MCF 10A (cell line): Measurements from ENCODE around the gene DDC. TPM values are rescaled to one million over a fixed set of nuclear protein-coding genes. Genes with fewer than 3 reads are reported as not detected.

ENCODE experiments used
- BruUV-seq: library from RNA; stranded (reverse); fragments of 400-500 nt; replicated peaks from 2 replicates; lab custom pipeline; 2021; lab: Mats Ljungman, UMichigan
- CTCF ChIA-PET: fragments of 300-600 bp; sonication (Branson Sonifier 250); formaldehyde crosslinking; extraction: SDS; loops from one replicate; lab custom pipeline; 2021; ENCODE audit warnings: antibody characterized with exemption, inconsistent platforms; lab: Yijun Ruan, JAX
- POLR2A ChIA-PET: fragments of 300-600, 350-650 bp; sonication (Branson Sonifier 250); formaldehyde crosslinking; extraction: SDS; loops from one replicate; lab custom pipeline; 2020; ENCODE audit warnings: antibody characterized with exemption, inconsistent platforms; lab: Yijun Ruan, JAX
- DNase-seq: peaks from one replicate; pipeline ENCODE4 v3.0.0-alpha.2; 2018; ENCODE audit not compliant: unreplicated experiment
- H3K27ac Mint-ChIP-seq: one replicate; pipeline ENCODE4 v1.8.0; 2022; ENCODE audit warnings: mild to moderate bottlenecking, low read depth, mixed read lengths; ENCODE audit not compliant: unreplicated experiment
- H3K27me3 Mint-ChIP-seq: one replicate; pipeline ENCODE4 v1.8.0; 2022; ENCODE audit warnings: mixed read lengths; ENCODE audit not compliant: insufficient read depth, unreplicated experiment
- H3K36me3 Mint-ChIP-seq: one replicate; pipeline ENCODE4 v1.8.0; 2022; ENCODE audit warnings: mild to moderate bottlenecking, moderate library complexity, mixed read lengths; ENCODE audit not compliant: insufficient read depth, unreplicated experiment
- H3K4me1 Mint-ChIP-seq: one replicate; pipeline ENCODE4 v1.8.0; 2022; ENCODE audit warnings: mixed read lengths; ENCODE audit not compliant: insufficient read depth, unreplicated experiment
- H3K4me3 Mint-ChIP-seq: one replicate; pipeline ENCODE4 v1.8.0; 2022; ENCODE audit warnings: mild to moderate bottlenecking, moderate library complexity, mixed read lengths; ENCODE audit not compliant: unreplicated experiment
- H3K9me3 Mint-ChIP-seq: one replicate; pipeline ENCODE4 v1.8.0; 2022; ENCODE audit warnings: mixed read lengths; ENCODE audit not compliant: unreplicated experiment
- intact Hi-C: fragments of 100-400 bp; cut with micrococcal nuclease; formaldehyde crosslinking; loops from 2 replicates; pipeline ENCODE4 v1.14.1; 2022
- total RNA-seq: library from RNA; stranded (reverse); gene quantifications from 2 replicates; pipeline ENCODE4 v1.2.3, GENCODE V29; 2022
- TF ChIP-seq, protein P1 (sequence below): fragments of 200-600 bp; IDR thresholded peaks from one replicate; pipeline ENCODE4 v1.8.0; 2022; ENCODE audit warnings: antibody characterized with exemption, mild to moderate bottlenecking; ENCODE audit not compliant: unreplicated experiment

DDC gene
- total RNA-seq, 1 experiment from 2014 or later = 0.79 TPM

DNA sequence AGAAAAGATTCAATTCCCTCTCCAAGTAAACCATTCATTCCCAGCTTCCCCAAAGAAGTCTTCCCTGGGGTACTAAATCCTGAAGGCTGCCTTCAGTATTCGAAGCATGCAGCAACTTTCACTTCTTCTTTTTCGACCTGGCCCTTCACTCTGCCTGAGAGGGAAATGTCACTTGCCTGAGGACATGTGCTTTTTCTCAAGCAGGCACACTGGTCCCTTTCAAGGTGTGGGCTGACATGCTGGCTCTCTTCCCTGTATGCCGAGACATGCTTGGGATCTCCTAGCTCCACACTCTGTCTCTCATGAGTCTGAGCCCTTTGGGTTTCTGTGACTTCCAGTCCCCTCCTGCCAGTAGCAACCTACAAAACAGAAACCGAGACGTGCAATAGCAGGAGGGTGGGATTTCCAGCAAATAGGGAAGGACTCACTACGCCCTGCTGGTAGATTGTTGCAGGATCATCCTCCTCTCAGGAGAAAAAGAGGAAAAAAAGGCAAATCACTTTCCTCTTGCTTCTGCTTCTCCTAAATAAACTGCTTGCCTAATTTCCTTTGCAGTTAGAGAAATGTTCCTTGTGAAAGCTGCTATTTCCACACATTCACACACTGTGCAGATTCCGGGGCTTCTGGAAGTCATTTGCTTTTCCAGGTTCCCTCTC is 148.6 kb downstream of the DDC start:
- H3K36me3 Mint-ChIP-seq = no peaks in the 10 kb centered on the region
- ChIA-PET POLR2A (no interaction called here), CTCF (interaction anchor here (0.6 to 10.1 kb wide), 19 partner anchors 8 to 705 kb away, joined by 3 to 214 read pairs (median 10); no protein-coding TSS in a partner anchor)
- TF ChIP-seq, protein P1, sequence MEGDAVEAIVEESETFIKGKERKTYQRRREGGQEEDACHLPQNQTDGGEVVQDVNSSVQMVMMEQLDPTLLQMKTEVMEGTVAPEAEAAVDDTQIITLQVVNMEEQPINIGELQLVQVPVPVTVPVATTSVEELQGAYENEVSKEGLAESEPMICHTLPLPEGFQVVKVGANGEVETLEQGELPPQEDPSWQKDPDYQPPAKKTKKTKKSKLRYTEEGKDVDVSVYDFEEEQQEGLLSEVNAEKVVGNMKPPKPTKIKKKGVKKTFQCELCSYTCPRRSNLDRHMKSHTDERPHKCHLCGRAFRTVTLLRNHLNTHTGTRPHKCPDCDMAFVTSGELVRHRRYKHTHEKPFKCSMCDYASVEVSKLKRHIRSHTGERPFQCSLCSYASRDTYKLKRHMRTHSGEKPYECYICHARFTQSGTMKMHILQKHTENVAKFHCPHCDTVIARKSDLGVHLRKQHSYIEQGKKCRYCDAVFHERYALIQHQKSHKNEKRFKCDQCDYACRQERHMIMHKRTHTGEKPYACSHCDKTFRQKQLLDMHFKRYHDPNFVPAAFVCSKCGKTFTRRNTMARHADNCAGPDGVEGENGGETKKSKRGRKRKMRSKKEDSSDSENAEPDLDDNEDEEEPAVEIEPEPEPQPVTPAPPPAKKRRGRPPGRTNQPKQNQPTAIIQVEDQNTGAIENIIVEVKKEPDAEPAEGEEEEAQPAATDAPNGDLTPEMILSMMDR = no peak
- no TSS peak for BruUV-seq
- intact Hi-C loops = loop anchor here (5.0 kb wide), 1 partner anchor 726 kb away; no protein-coding TSS in a partner anchor
- H3K4me3 Mint-ChIP-seq = no peak overlapping the region
- H3K9me3 Mint-ChIP-seq = no peaks in the 10 kb centered on the region
- H3K27ac Mint-ChIP-seq = no peak overlapping the region
- no peaks in the 10 kb centered on the region for H3K27me3 Mint-ChIP-seq
- no peak for DNase-seq
- no peaks in the 10 kb centered on the region for H3K4me1 Mint-ChIP-seq

DNA sequence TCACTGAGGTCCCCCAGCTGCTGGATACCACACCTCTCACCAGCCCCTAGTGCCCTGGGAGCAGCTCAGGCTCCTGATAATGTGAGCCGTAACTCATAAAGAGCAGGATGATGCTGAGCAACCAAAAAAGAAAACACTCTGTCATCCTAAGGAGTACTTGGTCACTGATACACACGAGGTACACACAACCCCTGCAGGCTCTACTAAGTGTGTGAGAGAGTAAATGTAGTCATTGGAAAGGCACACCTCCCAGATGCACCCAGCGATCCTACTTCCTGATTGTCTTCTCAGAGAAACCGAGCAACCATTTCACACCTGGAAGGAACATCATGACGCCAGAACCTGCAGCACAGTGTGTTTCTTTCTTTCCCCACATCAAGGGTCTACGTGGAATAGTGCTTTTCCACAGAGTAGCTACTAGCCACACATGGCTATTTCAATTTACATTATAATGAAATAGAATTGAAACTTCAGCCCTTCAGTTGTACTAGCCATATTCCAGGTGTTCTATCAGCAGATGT is 149.3 kb downstream of the DDC start:
- H3K27me3 Mint-ChIP-seq = no peaks in the 10 kb centered on the region
- TF ChIP-seq, protein P1 = no peak
- H3K4me3 Mint-ChIP-seq = no peak overlapping the region
- CTCF ChIA-PET = interaction anchor here (0.6 to 10.1 kb wide), 13 partner anchors 9 to 538 kb away, joined by 3 to 214 read pairs (median 6); no protein-coding TSS in a partner anchor
- DNase-seq = no peak
- H3K9me3 Mint-ChIP-seq = no peaks in the 10 kb centered on the region
- H3K27ac Mint-ChIP-seq = no peak overlapping the region
- no peaks in the 10 kb centered on the region for H3K36me3 Mint-ChIP-seq
- intact Hi-C loops = loop anchor here (5.0 kb wide), 1 partner anchor 726 kb away; no protein-coding TSS in a partner anchor
- no peaks in the 10 kb centered on the region for H3K4me1 Mint-ChIP-seq
- POLR2A ChIA-PET = no interaction called here
- BruUV-seq = no TSS peak

DNA sequence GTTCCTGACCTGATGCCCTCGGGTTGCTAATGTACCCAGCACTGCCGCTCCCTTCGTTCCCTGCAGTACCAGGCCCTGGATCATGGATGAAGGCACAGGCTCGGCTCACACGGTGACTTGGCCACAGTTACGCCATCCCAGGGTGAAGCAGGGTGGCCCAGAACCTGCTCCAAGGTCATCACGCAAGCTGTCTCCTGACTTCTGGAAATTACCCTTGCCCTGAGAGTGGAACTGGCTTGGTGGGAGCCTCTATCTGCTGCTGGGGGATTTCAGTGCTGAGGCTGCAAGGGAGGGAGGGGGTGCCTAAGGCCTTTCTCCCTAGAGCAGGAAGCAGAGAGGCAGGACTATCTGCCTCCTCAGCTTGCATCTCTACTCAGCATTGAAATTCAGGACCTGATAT is 151.6 kb downstream of the DDC start:
- Mint-ChIP-seq H3K36me3 (no peaks in the 10 kb centered on the region), H3K27me3 (peaks cover 11% of the 10 kb centered on the region), H3K9me3 (no peaks in the 10 kb centered on the region), H3K4me3 (no peak overlapping the region), H3K4me1 (no peaks in the 10 kb centered on the region), H3K27ac (no peak overlapping the region)
- POLR2A ChIA-PET = no interaction called here
- CTCF ChIA-PET = interaction anchor here (0.5 to 1.2 kb wide), 3 partner anchors 18 to 724 kb away, joined by 3 to 4 read pairs (median 3); partner anchors contain the start of gene ZPBP
- intact Hi-C loops = no loop called here
- TF ChIP-seq, protein P1 = no peak
- no TSS peak for BruUV-seq
- DNase-seq = no peak

DNA sequence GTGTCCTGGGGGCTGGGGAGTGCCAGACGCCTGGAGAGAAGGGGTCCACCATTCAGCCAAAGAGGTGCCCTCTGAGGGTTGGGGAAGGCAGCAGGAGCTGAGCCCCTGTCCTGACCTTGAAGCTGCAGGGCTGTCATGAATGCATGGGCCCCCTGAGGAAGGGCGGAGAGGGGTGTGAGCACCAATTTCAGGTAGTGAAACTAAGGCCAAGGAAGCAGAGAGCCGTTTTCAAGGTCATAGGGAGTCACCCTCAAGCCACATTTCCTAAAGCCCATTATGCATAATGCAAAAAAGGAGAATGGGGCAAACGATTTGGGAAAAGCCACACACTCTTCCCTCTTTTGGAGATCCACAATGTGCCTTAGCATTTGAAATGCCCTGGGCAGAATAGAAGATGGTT is 152.2 kb downstream of the DDC start:
- Mint-ChIP-seq H3K27ac (no peak overlapping the region), H3K27me3 (peaks cover 17% of the 10 kb centered on the region), H3K4me3 (no peak overlapping the region), H3K9me3 (no peaks in the 10 kb centered on the region), H3K4me1 (no peaks in the 10 kb centered on the region), H3K36me3 (no peaks in the 10 kb centered on the region)
- intact Hi-C loops = no loop called here
- no TSS peak for BruUV-seq
- CTCF ChIA-PET = interaction anchor here (0.8 to 1.2 kb wide), 2 partner anchors 220 to 320 kb away, joined by 3 to 4 read pairs; partner anchors contain the start of gene ZPBP
- DNase-seq = no peak
- TF ChIP-seq, protein P1 = no peak
- POLR2A ChIA-PET = no interaction called here
